Activated T-cell treated with anti-CD3 and anti-CD28 coated beads, Interleukin-2, amount 50 U/mL, for 1 hour (primary cell): ENCODE results near the gene STK32C.

Experiments
- DNase-seq: peaks from one replicate; pipeline ENCODE4 v3.0.0-alpha.2; 2020

STK32C gene

GRCh38 chr10:132206806-132207535 is 100.8 kb downstream of the STK32C start:
- DNase-seq = no peak

GRCh38 chr10:132206377-132206745 is 101.4 kb downstream of the STK32C start:
- no peak for DNase-seq

- DNase-seq = no peak
Observed at GRCh38 chr10:132205650-132206376, 101.9 kb downstream of the STK32C start.

- DNase-seq = no peak
Observed at GRCh38 chr10:132204781-132205473, 102.8 kb downstream of the STK32C start.

GRCh38 chr10:132204078-132204780 is 103.5 kb downstream of the STK32C start:
- no peak for DNase-seq

GRCh38 chr10:132203256-132204077 is 104.3 kb downstream of the STK32C start:
- no peak for DNase-seq

GRCh38 chr10:132202070-132202970 is 105.4 kb downstream of the STK32C start:
- DNase-seq = no peak

GRCh38 chr10:132201111-132201969 is 106.4 kb downstream of the STK32C start:
- no peak for DNase-seq

DNA sequence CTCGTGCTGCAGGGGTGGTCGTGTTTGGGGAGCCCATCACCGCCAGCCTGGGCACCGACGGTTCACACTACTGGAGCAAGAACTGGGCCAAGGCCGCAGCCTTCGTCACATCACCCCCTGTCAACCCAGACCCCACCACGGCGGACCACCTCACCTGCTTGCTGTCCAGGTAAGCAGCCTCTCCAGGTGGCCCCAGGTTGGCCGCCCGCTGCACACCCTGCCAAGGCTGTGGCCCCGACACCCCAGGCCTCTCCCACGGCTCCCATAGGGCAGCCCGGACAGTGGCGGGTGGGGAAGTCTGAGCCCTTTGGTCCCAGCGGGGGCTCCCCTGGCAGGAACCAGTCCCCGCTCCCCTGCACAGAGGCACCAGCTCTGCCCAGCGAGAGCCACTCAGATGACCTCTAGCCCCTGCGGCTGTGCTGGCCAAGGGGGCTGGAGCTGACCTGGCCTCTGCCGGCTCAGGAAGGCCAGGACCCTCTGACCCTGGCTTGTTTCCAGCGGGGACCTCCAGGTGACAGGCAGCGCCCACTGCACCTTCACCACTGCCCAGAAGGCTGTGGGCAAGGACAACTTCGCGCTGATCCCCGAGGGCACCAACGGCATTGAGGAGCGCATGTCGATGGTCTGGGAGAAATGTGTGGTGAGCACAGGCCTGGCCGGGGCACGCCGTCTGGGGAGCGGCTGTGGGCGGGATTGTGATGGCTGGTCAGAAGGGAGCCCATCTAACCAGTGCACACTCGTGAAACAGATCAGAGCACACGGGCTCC is 107.2 kb downstream of the STK32C start:
- DNase-seq = no peak

DNA sequence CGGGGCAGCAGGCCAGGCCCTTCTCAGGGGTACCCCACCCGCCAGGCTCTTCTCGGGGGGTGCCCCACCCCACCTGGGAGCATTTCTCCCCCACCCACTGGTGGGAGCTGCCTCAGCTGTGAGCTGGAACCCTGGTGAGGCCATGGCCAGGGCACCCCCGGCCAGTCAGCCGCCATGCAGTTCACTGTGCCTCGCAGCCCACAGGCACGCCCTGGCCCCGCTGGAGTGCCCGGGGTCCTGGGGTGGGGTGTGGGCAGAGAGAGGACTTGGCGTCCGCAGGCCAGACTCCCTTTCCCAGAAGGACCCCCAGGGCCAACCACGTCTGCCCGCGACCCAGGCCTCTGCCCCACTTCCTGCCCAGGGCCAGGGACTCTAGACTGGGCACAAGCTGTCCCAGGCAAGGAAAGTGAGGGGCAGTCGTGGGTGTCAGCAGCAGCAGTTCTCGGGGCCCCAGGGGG is 107.9 kb downstream of the STK32C start:
- no peak for DNase-seq

DNA sequence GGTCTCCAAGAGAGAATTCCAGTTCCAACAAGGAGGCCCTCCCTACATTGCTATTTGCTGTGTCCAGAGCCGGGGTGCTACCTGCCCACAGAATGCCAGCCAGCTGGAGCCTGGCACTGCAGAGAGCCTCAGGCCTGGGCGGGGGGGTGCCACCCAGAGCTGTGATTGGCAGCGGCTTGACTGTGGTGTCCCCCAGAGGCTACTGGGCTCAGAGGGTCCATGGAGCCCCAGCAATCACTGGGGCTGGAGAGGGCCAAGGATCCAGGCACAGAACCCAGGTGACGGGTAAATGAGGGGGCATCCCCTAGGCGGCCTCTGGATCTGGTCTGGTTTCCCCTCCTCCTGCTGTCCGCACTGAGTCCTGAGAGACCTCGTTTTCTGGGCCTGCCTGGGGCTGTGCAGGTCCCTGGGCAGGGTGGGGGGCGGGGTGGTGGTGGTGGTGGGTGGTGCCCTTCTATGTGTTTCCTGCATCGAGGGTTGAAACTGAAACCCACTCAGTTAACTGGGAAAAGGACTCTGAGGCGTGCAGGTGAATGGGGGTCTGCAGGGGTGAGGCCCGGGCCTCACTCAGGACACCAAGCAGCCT is 108.4 kb downstream of the STK32C start:
- no peak for DNase-seq

DNA sequence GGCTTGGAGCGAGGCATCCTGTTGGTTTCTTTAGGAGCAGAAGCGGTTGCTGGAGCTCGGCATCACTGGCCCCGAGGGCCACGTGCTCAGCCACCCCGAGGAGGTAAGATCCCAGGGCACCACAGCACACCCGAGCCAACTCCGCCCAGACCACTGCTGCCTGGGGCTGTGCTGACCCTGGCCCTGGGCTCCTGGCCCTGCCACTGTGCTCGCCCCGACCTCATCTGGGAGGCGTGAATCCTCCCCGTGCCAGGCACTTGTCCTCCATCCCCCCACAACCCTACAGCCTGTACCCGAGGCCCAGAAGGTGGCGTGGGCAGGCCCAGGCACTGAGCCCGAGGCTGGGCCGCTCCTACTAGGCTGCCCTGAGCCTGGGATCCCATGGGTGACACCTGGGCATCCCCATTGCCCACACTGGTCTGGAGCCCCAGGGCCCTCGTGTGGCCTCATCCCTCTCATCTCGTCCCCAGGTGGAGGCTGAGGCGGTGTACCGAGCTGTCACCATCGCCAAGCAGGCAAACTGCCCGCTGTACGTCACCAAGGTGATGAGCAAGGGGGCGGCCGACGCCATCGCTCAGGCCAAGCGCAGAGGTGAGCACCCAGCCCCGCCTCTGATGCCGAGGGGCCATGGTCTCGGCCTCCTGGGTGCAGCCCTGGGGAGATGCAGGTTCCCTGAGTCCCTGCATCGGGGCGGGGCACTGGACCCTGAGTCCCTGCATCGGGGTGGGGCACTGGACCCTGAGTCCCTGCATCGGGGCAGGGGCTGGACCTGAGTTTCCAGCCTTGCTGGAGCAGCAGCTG is 109.2 kb downstream of the STK32C start:
- no peak for DNase-seq

DNA sequence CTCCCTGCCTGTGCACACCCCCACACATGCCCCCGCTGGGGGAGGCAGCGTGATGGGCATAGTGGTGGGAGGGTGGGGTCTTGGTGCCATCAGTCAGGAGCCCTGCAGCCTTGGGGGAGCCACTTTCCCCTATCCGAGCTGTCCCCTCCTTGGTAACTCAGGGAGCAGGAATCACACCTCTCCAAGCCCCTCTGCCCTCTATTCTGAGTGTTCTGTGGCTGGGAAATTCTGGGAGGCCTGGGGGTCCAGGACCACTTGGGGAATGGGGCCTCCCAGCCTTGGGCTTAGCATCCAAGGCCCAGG is 109.7 kb downstream of the STK32C start:
- DNase-seq = no peak

DNA sequence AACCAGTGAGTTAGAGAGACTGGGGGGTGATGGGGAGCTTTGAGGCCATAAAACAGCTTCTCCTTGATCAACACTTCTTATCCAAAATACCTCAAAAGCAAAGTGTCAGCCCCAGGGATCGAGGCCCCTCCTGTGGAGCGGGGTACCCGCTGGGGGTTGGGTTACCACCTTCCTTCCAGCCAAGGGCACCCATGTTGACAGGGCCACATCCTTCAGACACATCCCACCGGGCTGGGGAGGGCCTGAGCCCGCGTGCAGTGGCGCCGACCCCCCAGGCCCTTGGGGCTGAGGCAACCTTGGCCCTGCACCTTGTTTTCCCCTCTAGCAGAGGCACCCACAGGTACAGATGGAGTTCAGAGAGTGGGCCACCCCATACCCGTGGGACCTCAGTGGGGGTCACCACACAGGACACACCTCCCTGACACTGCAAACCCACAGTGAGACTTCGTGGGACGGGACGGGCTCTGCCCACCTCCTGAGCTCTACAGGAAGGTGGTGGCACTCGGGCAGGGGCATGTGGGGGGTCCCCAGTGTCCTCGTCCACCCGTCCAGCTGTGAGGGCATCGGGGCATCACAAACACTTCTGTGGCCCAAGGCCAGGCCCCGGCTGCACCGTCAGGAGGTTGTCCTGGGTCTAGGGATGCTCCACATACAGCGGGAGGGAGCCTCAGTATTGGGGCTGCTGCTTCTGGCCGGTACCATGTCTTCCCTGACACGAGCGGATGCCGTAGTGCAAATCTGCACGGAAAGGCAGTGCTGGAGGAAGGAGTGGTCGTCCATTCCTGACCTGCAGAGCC is 110.3 kb downstream of the STK32C start:
- DNase-seq = no peak

DNA sequence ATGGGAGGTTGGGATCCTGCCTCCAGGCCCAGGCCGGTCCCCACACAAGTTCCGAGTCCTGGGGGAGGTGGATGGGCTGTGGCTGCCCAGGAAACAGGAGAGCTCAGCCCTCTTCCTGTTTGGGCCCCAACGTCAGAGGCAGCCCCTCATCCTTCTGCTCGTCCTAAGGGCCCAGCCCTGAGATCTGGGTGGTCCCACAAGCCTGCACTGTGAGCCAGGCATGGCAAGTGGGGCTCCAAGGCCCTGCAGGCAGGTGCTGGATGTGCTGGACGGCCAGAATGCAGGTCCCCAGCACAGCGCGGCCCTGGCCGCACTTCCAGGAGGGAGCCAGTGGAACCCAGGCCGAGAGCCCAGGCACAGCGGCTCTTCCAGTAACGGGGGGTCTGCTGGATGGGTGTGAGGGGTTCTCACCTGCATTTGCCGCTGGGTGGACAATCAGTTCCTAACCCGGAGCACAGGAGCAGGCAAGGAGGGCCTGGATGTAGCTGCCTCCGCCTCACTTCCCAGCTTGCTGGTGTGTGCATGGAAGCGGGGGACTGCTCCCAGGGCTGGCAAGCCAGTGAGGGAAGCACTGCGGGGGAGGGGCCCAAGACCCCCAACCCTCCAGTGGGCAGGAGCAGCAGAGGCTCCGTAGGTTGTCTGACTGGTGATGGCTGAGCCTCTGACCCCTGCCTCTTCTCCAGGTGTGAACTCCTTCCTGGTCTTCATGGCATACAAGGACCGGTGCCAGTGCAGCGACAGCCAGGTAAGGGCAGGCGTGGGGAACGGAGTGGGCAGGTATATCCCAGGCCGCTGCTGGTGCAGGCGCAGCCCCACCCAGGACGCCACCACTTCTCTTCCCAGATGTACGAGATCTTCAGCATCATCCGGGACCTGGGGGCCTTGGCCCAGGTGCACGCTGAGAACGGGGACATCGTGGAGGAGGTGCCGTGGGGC is 111.3 kb downstream of the STK32C start:
- no peak for DNase-seq

DNA sequence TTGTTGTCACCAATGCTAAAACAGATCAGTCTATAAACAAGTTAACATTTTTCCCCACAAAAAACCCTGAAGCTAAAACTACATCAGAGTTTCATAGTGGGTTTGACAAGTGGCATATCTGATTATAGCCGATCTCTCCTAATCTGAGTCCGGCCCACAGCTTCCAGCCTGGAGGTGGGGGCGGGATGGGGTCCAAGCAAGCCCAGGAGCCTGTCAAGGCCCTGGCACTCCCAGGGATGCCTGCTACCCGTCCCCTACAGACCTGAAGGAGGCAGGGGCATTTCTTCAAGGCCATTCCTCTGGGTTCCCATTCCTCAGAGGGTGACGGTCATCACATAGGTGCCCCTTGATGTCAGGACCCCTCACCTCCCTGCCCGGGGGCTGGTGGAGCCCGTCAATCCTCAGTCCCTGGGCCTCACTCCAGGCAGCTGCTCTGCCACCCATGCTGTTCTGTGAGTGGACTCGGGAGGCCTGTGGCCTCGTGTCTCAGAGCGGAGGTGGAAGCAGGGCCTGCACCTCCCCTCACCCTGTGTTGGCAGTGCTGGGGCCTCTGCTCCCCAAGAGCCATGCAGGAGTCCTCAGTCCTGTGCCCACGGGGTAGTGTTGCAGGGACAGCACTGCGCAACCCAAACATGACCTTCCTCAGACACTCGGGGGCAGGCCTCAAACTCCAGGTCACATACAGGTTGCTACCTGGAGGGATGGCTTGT is 112.2 kb downstream of the STK32C start:
- DNase-seq = no peak
